Inferior parietal cortex (tissue), 1 donor: ENCODE results near the gene PRKCZ.

Experiments used
- DNase-seq: peaks from one replicate; pipeline ENCODE4 v3.0.0-alpha.2; 2016; ENCODE audit errors: extremely low spot score

The PRKCZ gene

DNA sequence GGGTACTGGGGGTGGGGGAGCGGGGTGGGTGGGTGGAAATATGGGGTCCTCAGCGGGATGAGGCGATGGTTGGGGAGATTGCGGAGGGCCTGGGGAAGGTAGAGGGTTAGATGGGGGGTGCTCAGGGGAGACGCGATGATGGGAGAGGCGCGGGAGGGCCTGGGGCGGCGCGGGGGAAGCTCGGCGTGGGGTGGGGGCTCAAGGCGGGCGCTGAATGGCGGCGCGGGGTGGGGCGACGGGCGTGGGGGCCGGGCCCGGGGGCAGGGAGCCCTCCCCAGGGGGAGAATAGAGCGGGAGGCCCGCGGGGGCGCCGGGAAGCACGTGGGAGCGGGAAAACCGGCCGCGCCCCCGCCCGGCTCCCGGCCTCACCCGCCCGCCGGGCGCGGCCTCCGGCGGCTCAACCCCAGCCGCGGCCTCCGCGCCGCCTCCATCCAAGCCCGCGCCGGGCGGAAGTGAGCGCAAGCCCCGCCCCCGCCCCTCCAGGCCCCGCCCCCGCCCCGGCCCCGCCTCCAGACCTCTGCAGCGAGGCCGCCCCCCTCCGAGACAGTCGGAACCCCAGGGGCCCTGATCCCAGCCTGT is 144.2 kb downstream of the PRKCZ start, which contains the start of gene FAAP20:
Gene FAAP20 (minus strand): TSS at position 454 of the 579 bp plus-strand sequence. CDS start 23 bp downstream, at position 431.
- DNase-seq, result peak; percentile 47

DNA sequence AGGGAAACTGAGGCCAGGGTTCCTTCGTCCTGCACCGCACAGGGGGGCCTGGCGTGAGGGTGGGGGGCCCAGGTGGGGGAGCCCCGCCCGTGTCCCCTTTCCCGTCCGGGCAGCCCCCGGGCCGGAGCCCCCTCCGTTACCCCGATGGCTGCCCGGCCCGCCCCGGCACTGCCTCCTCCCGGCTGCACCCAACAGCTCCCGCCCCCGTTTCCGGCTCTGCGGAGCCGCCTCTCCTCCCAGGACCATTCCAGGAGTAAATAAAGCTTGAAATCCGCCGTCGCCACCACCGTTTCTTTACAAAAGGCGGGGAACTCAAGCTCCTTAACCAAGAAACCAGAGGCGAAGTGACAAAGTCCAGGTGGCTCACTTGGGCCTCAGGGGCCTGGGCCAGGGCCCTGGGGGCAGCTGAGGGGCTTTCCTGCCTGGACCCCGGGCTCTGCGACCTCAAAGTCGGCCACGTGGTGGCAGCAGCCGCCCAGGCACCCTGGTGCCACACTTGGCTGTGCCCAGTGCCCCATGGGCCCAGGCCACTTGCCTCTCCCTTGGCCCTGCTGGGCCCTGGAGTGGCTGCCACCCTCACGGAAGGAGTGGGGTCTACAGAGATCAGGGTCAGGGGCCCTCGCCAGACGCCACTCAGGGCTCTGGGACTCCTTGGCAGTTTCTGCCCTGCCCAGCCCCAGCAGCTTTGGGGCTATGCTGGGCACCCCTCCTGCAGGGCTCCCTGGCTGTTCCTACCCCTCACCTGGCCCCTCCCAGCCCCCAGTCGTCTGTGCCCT is 144.9 kb downstream of the PRKCZ start:
- peak; percentile 77 for DNase-seq

GRCh38 chr1:2195785-2196184 is 145.6 kb downstream of the PRKCZ start:
- no peak for DNase-seq

DNA sequence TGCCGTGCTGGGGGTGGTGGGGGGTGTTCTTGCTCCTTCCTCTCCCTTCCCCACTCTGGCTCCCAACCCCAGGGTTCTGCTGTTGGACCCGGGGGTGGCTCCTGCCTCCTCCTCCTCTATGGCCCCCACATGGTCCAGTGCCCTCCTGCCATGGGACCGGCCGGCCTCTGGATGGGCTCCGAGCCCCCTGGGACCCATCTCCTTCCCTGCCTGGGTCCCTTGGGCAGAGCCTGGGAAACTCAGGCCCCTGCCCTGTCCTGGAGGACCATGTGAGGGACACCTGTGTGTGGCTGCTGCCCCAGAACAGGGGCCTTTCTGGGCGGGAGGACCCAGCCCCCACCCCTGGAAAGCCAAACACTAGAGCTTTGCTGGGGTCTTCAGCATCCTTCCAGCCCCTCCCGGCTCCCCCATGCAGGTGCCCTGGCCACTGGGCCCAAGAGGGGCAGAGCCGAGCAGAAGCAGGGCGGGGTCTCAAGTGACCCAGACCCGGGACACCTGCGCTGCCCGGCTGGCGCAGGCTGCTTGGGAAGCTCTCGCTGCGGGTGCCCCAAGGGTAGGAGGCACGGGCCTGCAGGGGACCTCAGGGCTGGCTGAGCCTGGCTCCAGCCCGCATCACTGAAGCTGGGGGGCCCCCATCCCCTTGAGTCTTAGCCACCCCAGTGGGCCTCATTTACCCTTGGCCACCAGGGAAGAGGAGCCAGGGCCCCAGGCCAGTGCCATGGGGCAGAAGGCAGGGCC is 146.9 kb downstream of the PRKCZ start:
- DNase-seq, result no peak

DNA sequence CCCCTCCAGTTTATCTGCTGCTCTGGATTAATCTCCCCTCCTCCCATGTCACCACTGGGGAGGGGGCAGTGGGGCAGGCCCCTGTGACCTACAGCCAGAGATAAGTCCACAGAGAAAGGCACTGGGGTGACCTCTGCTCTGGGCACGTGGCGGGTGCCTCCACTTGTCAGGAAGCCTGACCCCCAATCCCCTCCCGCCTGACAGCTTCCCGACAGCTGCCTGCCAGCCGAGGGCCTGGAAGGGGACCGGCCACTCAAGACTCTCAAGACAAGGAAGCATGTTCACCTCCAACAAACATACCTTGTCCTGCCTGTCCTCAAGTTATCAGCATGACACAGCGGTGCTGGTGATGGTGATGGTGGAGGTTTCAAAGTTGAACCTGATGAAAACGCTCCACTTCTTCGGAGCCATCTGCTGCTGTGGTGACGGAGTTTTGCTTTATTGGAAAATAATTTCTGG is 147.5 kb downstream of the PRKCZ start:
- DNase-seq, result no peak

DNA sequence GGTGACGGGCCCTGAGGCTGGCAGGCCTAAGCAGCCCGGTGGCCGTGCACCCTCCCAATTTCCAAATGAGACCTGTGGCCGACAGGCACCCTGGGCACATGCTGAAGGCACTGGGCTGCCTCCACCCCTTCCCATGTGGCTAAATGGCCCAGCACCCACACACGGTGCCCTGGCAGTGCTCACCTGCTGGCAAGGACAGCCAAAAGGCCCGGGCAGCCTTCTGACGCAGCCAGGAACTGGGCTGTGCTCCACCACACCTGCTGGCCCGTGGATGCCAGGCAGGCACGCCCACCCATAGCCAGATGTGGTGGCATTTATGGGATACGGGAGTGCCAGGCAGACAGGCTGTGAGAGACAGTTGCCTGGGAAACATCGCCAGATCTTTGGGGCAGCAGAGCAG is 148.4 kb downstream of the PRKCZ start:
- DNase-seq, result no peak

DNA sequence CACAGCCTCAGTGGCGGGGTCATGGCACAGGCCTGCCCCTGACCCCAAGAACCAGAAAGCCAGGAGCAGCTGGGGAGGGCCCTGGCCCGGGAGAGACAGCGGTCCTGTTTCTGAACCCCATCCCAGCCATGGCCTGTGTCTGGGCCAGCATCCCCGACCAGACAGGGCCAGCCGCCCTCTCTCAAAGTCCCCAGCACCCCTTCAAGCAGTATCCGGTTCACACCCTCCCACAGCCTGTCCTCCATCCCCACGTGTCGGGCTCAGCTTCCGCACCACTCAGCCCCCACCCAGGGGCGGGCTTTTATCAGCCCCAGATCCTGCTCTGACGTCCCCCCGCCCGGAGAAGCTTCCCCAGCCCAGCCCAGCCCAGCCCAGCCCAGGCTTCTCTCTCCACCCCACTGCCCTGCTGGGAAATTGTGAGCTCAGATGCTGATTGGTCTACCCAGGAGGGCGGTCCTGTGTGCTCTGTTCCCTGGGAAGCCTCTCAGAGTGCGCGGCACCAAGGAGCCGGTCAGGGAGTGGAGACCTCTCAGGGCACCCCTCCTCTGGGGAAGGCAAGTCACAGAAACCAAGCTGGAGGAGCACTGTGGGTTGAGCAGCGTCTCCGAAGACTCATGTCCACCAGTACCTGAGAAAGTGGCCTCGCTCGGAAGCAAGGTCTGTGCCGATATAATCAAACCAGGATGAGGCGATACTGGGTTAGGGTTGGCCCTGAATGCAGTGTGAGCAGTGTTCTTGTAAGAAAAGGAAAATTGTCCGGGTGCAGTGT is 149.0 kb downstream of the PRKCZ start:
- DNase-seq, result peak; percentile 76

GRCh38 chr1:2200308-2200943 is 150.2 kb downstream of the PRKCZ start:
- DNase-seq, result no peak

- DNase-seq, result no peak
These were observed 150.9 kb downstream of the PRKCZ start for GRCh38 chr1:2201062-2201461.

- DNase-seq, result no peak
These were observed 151.9 kb downstream of the PRKCZ start for GRCh38 chr1:2202008-2202575.

DNA sequence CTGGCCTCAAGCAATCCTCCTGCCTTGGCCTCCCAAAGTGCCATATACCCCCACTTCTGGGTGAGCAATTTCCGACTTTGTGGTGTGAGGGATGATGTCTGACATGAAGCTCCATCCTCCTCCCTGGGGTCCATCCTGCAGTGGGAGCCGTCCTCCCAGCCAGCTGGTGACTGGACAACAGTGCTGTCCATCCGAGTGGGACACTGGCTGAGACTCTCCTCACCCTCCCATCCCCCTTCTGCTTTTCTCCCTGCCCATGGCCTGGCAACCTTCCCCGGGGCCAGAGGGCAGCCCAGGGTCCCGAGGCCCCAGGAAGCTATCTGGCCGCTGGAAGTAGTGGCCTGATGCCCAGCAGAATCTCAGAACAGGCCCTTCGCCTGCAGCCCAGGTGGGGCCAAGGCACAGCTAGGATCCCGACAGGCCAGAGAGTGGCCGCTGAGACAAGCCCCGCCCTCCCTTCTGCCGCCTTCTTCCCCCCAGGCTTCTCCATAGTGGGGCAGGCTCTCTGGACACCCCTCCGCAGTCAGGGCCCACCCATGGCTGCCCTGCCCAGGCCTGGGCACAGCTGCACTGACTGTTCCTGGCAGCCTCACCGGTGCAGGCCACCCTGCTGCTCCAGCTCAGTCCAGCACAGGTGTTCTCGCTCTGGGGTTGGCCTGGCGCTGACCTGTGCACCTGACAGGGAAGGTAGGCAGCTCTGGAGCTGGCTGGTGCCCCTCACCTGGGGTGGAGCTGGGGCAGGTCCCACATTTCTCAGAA is 152.8 kb downstream of the PRKCZ start:
- no peak for DNase-seq

- no peak for DNase-seq
These were observed 153.6 kb downstream of the PRKCZ start for GRCh38 chr1:2203671-2204414.

DNA sequence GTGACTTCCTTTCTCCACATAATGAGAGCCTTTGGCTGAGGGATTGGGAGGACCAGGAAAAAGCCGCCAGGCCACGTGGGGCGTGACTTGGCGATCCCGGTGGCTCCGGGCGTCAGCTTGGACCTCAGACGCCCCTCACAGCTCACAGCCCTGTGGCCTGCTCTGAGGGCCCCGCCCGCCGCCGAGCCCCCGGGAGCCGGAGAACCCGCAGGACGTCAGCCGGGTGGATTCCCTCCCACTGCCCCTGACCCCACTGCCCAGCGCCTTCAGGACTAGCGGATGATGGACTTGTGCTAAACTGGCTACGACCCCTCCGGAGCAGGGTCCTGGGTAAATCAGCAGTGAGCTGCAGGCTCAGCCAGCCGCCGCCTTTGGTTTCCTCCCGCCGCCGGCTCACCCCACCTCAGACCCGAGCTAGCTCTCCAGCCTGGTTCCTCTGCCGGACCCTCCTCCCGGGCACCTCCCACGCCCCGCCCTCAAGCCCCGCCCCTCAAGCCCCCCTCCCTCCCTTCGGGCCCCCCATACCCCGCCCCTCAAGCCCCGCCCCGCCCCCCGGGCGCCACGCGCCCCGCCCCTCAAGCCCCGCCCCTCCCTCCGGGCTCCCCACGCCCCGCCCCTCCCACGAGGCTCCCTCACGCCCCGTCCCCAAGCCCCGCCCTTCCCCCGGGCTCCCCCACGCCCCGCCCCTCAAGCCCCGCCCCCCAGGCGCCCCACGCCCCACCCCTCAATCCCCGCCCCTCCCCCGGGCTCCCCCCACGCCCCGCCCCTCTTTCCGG is 154.4 kb downstream of the PRKCZ start:
- DNase-seq, result no peak

GRCh38 chr1:2205191-2205952 is 155.2 kb downstream of the PRKCZ start:
- DNase-seq, result peak; percentile 46

DNA sequence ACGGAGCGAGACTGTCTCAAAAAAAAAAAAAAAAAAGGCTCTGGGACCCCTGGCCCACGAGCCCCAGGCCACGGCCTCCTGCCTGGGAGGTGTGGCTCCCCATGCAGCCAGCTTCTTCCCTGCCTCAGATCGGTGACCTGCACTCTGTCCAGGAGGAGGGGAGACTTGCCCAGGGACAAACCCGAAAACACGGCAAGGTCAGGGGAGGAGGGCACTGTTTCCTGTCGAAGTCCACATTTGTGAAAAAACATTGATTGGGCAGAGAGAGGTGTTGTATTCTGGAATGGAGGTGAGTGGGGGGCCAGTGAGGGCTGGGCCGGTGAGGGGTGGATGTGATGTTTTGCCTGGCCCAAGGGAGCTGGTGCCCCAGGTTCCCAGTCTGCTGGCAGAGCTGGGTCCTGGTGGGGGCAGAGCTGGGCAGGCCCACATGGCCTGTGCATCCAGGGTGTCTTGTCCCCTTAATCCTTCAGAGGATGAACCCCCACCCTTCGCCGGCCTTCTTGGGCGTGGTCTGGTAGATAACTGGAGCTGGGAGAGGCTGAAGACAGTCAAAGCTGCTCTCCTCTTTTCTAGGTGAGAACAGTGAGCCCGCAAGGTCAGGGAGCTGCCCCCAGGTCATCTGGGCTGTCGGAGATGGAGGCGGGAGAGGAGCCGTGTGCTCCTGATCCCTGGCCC is 156.7 kb downstream of the PRKCZ start:
- DNase-seq, result no peak

GRCh38 chr1:2208309-2209239 is 158.4 kb downstream of the PRKCZ start:
- no peak for DNase-seq
